Astrocyte of the cerebellum (primary cell): Measurements from ENCODE around the gene PFN1.
A peak's percentile ranks its signal among the peaks of the same experiment; 100 is the strongest.

ENCODE experiments used
- DNase-seq: peaks from one replicate; pipeline ENCODE4 v3.0.0-alpha.2; 2011; ENCODE audit warnings: low read depth
- H3K4me3 ChIP-seq: 2 replicates; pipeline ENCODE4 v1.5.1; 2011; ENCODE audit warnings: mild to moderate bottlenecking, low read depth, low read length, moderate library complexity
- CTCF ChIP-seq: IDR thresholded peaks from 2 replicates; pipeline ENCODE4 v1.5.1; 2012; ENCODE audit warnings: low read length, low read depth, moderate library complexity, mild to moderate bottlenecking; ENCODE audit errors: missing control alignments
- in situ Hi-C: cut with HindIII; loops from 2 replicates; pipeline ENCODE4 v1.10.0; 2017; ENCODE audit warnings: low sequenced_read_pairs

PFN1 gene

GRCh38 chr17:4967539-4968485, 19.5 kb upstream of the PFN1 start, which contains the start of gene SPAG7:
SPAG7 (minus strand) TSS chr17:4967817; CDS start chr17:4967804, 13 bp downstream.
- in situ Hi-C loops: no loop called here
- DNase-seq: peak; percentile 95
- H3K4me3 ChIP-seq: peak within 1 kb of the TSS; percentile 76
- no peak for TF ChIP-seq CTCF

GRCh38 chr17:4966844-4967538, 18.7 kb upstream of the PFN1 start:
- in situ Hi-C loops: no loop called here
- DNase-seq: peak; percentile 99
- no peak for TF ChIP-seq CTCF
- peak overlapping the region; percentile 76 for H3K4me3 ChIP-seq

- no peak overlapping the region for H3K4me3 ChIP-seq
- TF ChIP-seq CTCF: no peak
- no peak for DNase-seq
- in situ Hi-C loops: no loop called here
These were observed 17.1 kb upstream of the PFN1 start for GRCh38 chr17:4965311-4965986.

DNA sequence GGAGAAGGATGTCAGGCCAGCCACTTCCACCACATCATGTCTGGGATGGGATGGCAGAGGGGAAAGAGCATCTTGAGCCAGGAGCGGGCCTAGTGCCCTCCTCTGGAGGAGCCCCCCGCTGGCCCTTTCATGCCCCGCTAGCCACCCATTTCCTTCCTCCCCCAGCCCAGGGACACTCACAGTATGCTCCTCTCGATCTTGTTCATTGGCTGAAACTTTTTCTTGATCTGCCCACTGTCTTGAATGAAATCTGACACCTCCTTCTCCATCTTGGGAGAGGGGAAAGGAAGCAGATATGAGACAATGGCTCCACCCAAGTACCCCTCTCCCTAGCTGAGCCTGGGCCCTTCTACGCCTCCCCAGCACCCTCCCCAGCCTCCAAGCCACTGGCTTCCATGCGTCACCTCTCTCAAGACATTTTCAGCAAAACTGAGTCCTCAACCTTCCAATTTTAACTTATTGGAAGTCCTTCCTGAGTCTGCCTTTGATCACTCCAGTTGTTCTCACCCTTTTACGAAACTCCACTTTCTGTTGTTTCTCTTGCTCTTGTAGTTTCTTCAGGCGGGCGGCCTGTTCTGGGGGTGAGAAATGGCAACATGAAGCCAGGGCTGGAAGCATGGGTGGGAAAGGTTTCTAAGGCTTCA, 12.1 kb upstream of the PFN1 start:
- H3K4me3 ChIP-seq: no peak overlapping the region
- no peak for TF ChIP-seq CTCF
- in situ Hi-C loops: no loop called here
- DNase-seq: no peak

DNA sequence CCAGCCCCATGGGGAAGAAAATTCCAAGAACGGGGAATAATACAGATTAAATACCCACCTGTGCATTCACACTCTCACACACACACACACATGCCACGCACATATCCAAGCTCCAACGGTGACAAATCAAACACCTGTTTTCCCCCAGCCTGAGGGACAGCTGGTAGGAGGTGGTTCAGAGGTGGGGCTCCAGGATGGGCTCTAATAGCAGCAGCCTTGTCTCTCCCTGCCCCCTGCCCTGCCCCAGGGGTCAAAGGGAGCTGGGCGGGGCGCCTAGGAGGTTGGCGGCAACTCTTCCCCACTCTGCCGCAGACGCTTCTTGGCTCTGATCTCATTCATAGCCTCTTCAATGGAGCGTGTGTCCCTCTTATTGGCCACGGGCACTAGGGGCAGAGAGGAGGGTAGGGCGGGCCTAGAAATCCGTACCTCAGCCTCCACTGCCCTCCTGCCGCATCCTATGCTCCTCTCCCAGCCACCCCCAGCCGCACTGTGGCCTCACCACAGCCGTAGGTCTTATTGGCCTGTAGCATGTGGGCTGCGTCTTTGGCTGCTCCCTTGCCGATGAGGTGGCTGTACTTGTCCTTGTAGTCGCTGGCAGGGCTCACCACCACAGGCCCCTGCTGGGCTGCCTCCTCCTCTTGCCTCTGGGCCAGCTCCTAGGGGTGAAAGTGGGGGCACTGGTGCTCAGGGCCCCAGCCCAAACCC, 11.1 kb upstream of the PFN1 start:
- DNase-seq: no peak
- no peak for TF ChIP-seq CTCF
- no peak overlapping the region for H3K4me3 ChIP-seq
- in situ Hi-C loops: no loop called here
